ENCODE measurements around the gene MTFR1L. TPM values are rescaled to one million over a fixed set of nuclear protein-coding genes. Genes with fewer than 3 reads are reported as not detected.
A peak's percentile ranks its signal among the peaks of the same experiment; 100 is the strongest.

MTFR1L gene
- total RNA-seq, 1 experiment from 2014 or later = 26.2 TPM

- H3K27ac Mint-ChIP-seq (ENCODE audit: unreplicated experiment) = no peak overlapping the region
- BruUV-seq (replicated peaks) = no TSS peak
- no peaks in the 10 kb centered on the region for H3K36me3 Mint-ChIP-seq (ENCODE audit: insufficient read depth, unreplicated experiment)
- POLR2A ChIA-PET = interaction anchor here (0.7 kb wide), 1 partner anchor 167 kb away, joined by 4 read pairs; the partner anchor contains the start of gene SLC30A2
- peaks cover 22% of the 10 kb centered on the region for H3K4me1 Mint-ChIP-seq (ENCODE audit: low read depth, unreplicated experiment)
- H3K36me3 ChIP-seq (ENCODE audit: control insufficient read depth, insufficient read depth, low read length) = no peaks in the 10 kb centered on the region
- H3K27me3 ChIP-seq (replicated peaks; ENCODE audit: control insufficient read depth, insufficient read depth, low read length) = no peaks in the 10 kb centered on the region
- no peaks in the 10 kb centered on the region for H3K9me3 ChIP-seq
- H3K4me1 ChIP-seq = peaks cover 35% of the 10 kb centered on the region
- H3K4me3 ChIP-seq (ENCODE audit: low read depth, low read length) = no peak overlapping the region
- intact Hi-C loops (cut with micrococcal nuclease; ENCODE audit: unreplicated experiment) = no loop called here
- H3K9me3 Mint-ChIP-seq (ENCODE audit: unreplicated experiment) = no peaks in the 10 kb centered on the region
- DNase-seq = no peak
- no peak for TF ChIP-seq CTCF (IDR thresholded peaks at IDR 0.05; ENCODE audit: insufficient read depth in 1 of 2, low read depth in 1 of 2, low read length in 1 of 2, severe bottlenecking in 1 of 2, unreplicated experiment in 1 of 2)
- no peak overlapping the region for H3K4me3 Mint-ChIP-seq (ENCODE audit: unreplicated experiment)
- H3K27me3 Mint-ChIP-seq (ENCODE audit: insufficient read depth, unreplicated experiment) = no peaks in the 10 kb centered on the region
- CTCF ChIA-PET = interaction anchor here (0.6 to 0.7 kb wide), 2 partner anchors 226 to 261 kb away, joined by 3 read pairs; no protein-coding TSS in a partner anchor
Observed at GRCh38 chr1:25878690-25879089, 58.9 kb downstream of the MTFR1L start.

- Mint-ChIP-seq H3K4me3 (ENCODE audit: unreplicated experiment) (no peak overlapping the region), H3K36me3 (ENCODE audit: insufficient read depth, unreplicated experiment) (no peaks in the 10 kb centered on the region), H3K27me3 (ENCODE audit: insufficient read depth, unreplicated experiment) (no peaks in the 10 kb centered on the region), H3K27ac (ENCODE audit: unreplicated experiment) (peak overlapping the region; percentile 73), H3K4me1 (ENCODE audit: low read depth, unreplicated experiment) (peaks cover 22% of the 10 kb centered on the region), H3K9me3 (ENCODE audit: unreplicated experiment) (no peaks in the 10 kb centered on the region)
- BruUV-seq (replicated peaks) = no TSS peak
- Histone ChIP-seq H3K36me3 (ENCODE audit: control insufficient read depth, insufficient read depth, low read length) (no peaks in the 10 kb centered on the region), H3K27me3 (replicated peaks; ENCODE audit: control insufficient read depth, insufficient read depth, low read length) (no peaks in the 10 kb centered on the region), H3K4me1 (peaks cover 31% of the 10 kb centered on the region), H3K9me3 (no peaks in the 10 kb centered on the region), H3K4me3 (ENCODE audit: low read depth, low read length) (no peak overlapping the region)
- intact Hi-C loops (cut with micrococcal nuclease; ENCODE audit: unreplicated experiment) = no loop called here
- peak in 1 of 2 experiments; percentile 46 for DNase-seq
- POLR2A ChIA-PET = no interaction called here
- no peak for TF ChIP-seq CTCF (IDR thresholded peaks at IDR 0.05; ENCODE audit: insufficient read depth in 1 of 2, low read depth in 1 of 2, low read length in 1 of 2, severe bottlenecking in 1 of 2, unreplicated experiment in 1 of 2)
- CTCF ChIA-PET = interaction anchor here (0.8 kb wide), 1 partner anchor 16 kb away, joined by 4 read pairs; no protein-coding TSS in a partner anchor
Observed at GRCh38 chr1:25879675-25880074, 59.9 kb downstream of the MTFR1L start.

- H3K27me3 ChIP-seq (replicated peaks; ENCODE audit: control insufficient read depth, insufficient read depth, low read length) = no peaks in the 10 kb centered on the region
- no peak for TF ChIP-seq CTCF (IDR thresholded peaks at IDR 0.05; ENCODE audit: insufficient read depth in 1 of 2, low read depth in 1 of 2, low read length in 1 of 2, severe bottlenecking in 1 of 2, unreplicated experiment in 1 of 2)
- H3K9me3 ChIP-seq = no peaks in the 10 kb centered on the region
- H3K36me3 ChIP-seq (ENCODE audit: control insufficient read depth, insufficient read depth, low read length) = no peaks in the 10 kb centered on the region
- H3K4me1 Mint-ChIP-seq (ENCODE audit: low read depth, unreplicated experiment) = peaks cover 26% of the 10 kb centered on the region
- ChIA-PET POLR2A (no interaction called here), CTCF (no interaction called here)
- H3K27me3 Mint-ChIP-seq (ENCODE audit: insufficient read depth, unreplicated experiment) = no peaks in the 10 kb centered on the region
- no peak for DNase-seq
- no peaks in the 10 kb centered on the region for H3K9me3 Mint-ChIP-seq (ENCODE audit: unreplicated experiment)
- no peak overlapping the region for H3K4me3 Mint-ChIP-seq (ENCODE audit: unreplicated experiment)
- H3K36me3 Mint-ChIP-seq (ENCODE audit: insufficient read depth, unreplicated experiment) = peaks cover 3% of the 10 kb centered on the region
- peaks cover 36% of the 10 kb centered on the region for H3K4me1 ChIP-seq
- intact Hi-C loops (cut with micrococcal nuclease; ENCODE audit: unreplicated experiment) = no loop called here
- H3K27ac Mint-ChIP-seq (ENCODE audit: unreplicated experiment) = peak overlapping the region; percentile 73
- no peak overlapping the region for H3K4me3 ChIP-seq (ENCODE audit: low read depth, low read length)
- no TSS peak for BruUV-seq (replicated peaks)
Observed at GRCh38 chr1:25880518-25880917, 60.8 kb downstream of the MTFR1L start.

All from Caco-2 (cell line).